ENCODE measurements around the gene MISP3.
"Not testable (repeated sequence)": the region's sequence is repeated elsewhere in the genome, so short reads cannot be mapped to it uniquely, and the experiment has no call there.

MISP3 gene

GRCh38 chr19:14050512-14050911, 22.1 kb upstream of the MISP3 start:
- H4K91ac ChIP-seq (ENCODE audit: low read depth, low read length, poor library complexity) = no peak overlapping the region
- no peak overlapping the region for H2BK15ac ChIP-seq (ENCODE audit: low read length)
- H3K4me1 ChIP-seq (ENCODE audit: control insufficient read depth in 2 of 2, insufficient read depth in 1 of 2, low read depth in 1 of 2, low read length in 2 of 2) = no peaks in the 10 kb centered on the region
- DNase-seq (ENCODE audit: low spot score) = no peak
- no peak overlapping the region for H3K23ac ChIP-seq (ENCODE audit: low read depth, low read length, poor library complexity)
- H2AK5ac ChIP-seq (ENCODE audit: low read depth, low read length) = no peak overlapping the region
- no peak overlapping the region for H2AFZ ChIP-seq (ENCODE audit: low read length)
- H3K27me3 ChIP-seq (ENCODE audit: control insufficient read depth in 3 of 3, insufficient read depth in 3 of 3, low read depth in 1 of 3, low read length in 3 of 3) = no peaks in the 10 kb centered on the region
- H2BK5ac ChIP-seq (ENCODE audit: low read length) = no peak overlapping the region
- peaks cover 3 to 4% of the 10 kb centered on the region in 2 donors for H3K9me3 ChIP-seq (replicated peaks in 1 of 2; ENCODE audit: control insufficient read depth in 2 of 2, insufficient read depth in 1 of 2, low read depth in 1 of 2, low read length in 2 of 2)
- no peak overlapping the region for H3K14ac ChIP-seq (ENCODE audit: low read length)
- H4K8ac ChIP-seq (ENCODE audit: low read depth, low read length) = no peak overlapping the region
- no peak overlapping the region for H3K4me2 ChIP-seq (ENCODE audit: insufficient read depth, low read length, poor library complexity, severe bottlenecking)
- H3K4ac ChIP-seq (ENCODE audit: low read length) = no peak overlapping the region
- no peak overlapping the region for H3K9ac ChIP-seq (ENCODE audit: low read depth, low read length, poor library complexity)
- no peak overlapping the region for H3K27ac ChIP-seq (replicated peaks; ENCODE audit: low read length)
- peaks cover 2 to 3% of the 10 kb centered on the region in 2 donors for H3K36me3 ChIP-seq (replicated peaks in 1 of 2; ENCODE audit: control insufficient read depth in 2 of 2, insufficient read depth in 2 of 2, low read length in 2 of 2)
- H2BK120ac ChIP-seq (ENCODE audit: low read depth, low read length) = no peak overlapping the region
- H2BK12ac ChIP-seq (ENCODE audit: low read length) = no peak overlapping the region
- no peak overlapping the region for H3K18ac ChIP-seq (ENCODE audit: low read length)
- no CpG with 5 or more reads among the region's 4 CpGs for WGBS, 2 donors (ENCODE audit: extremely low coverage in 2 of 2, insufficient read length in 2 of 2, insufficient replicate concordance in 1 of 2)
- no peak overlapping the region for H3K4me3 ChIP-seq (ENCODE audit: low read length in 2 of 2)
- no peaks in the 10 kb centered on the region for H3K79me1 ChIP-seq (ENCODE audit: low read depth, low read length)

- not testable (repeated sequence) for H3K79me1 ChIP-seq (ENCODE audit: low read depth, low read length); H3K4me3 ChIP-seq (ENCODE audit: low read length in 2 of 2); H3K4me1 ChIP-seq (ENCODE audit: control insufficient read depth in 2 of 2, insufficient read depth in 1 of 2, low read depth in 1 of 2, low read length in 2 of 2); H3K14ac ChIP-seq (ENCODE audit: low read length); H4K91ac ChIP-seq (ENCODE audit: low read depth, low read length, poor library complexity); H2AFZ ChIP-seq (ENCODE audit: low read length); H3K27ac ChIP-seq (replicated peaks; ENCODE audit: low read length); H3K9me3 ChIP-seq (replicated peaks in 1 of 2; ENCODE audit: control insufficient read depth in 2 of 2, insufficient read depth in 1 of 2, low read depth in 1 of 2, low read length in 2 of 2); H2BK15ac ChIP-seq (ENCODE audit: low read length); DNase-seq (ENCODE audit: low spot score); H2BK120ac ChIP-seq (ENCODE audit: low read depth, low read length); H3K18ac ChIP-seq (ENCODE audit: low read length); H2BK5ac ChIP-seq (ENCODE audit: low read length); H3K4ac ChIP-seq (ENCODE audit: low read length); H4K8ac ChIP-seq (ENCODE audit: low read depth, low read length); H3K27me3 ChIP-seq (ENCODE audit: control insufficient read depth in 3 of 3, insufficient read depth in 3 of 3, low read depth in 1 of 3, low read length in 3 of 3); H2BK12ac ChIP-seq (ENCODE audit: low read length); H2AK5ac ChIP-seq (ENCODE audit: low read depth, low read length); H3K9ac ChIP-seq (ENCODE audit: low read depth, low read length, poor library complexity); H3K23ac ChIP-seq (ENCODE audit: low read depth, low read length, poor library complexity); H3K36me3 ChIP-seq (replicated peaks in 1 of 2; ENCODE audit: control insufficient read depth in 2 of 2, insufficient read depth in 2 of 2, low read length in 2 of 2)
- WGBS, 2 donors (ENCODE audit: extremely low coverage in 2 of 2, insufficient read length in 2 of 2, insufficient replicate concordance in 1 of 2) = no CpG with 5 or more reads among the region's 11 CpGs
- peak overlapping the region; percentile 2 for H3K4me2 ChIP-seq (ENCODE audit: insufficient read depth, low read length, poor library complexity, severe bottlenecking)
These were observed 21.6 kb upstream of the MISP3 start for GRCh38 chr19:14050961-14051360.

- no CpG with 5 or more reads among the region's 9 CpGs for WGBS, 2 donors (ENCODE audit: extremely low coverage in 2 of 2, insufficient read length in 2 of 2, insufficient replicate concordance in 1 of 2)
- Histone ChIP-seq H3K23ac (ENCODE audit: low read depth, low read length, poor library complexity) (no peak overlapping the region), H3K18ac (ENCODE audit: low read length) (no peak overlapping the region), H3K9me3 (replicated peaks in 1 of 2; ENCODE audit: control insufficient read depth in 2 of 2, insufficient read depth in 1 of 2, low read depth in 1 of 2, low read length in 2 of 2) (peaks cover 3 to 4% of the 10 kb centered on the region in 2 donors), H2AFZ (ENCODE audit: low read length) (no peak overlapping the region), H3K79me1 (ENCODE audit: low read depth, low read length) (no peaks in the 10 kb centered on the region), H3K36me3 (replicated peaks in 1 of 2; ENCODE audit: control insufficient read depth in 2 of 2, insufficient read depth in 2 of 2, low read length in 2 of 2) (peaks cover 2 to 3% of the 10 kb centered on the region in 2 donors), H4K91ac (ENCODE audit: low read depth, low read length, poor library complexity) (no peak overlapping the region), H3K27me3 (ENCODE audit: control insufficient read depth in 3 of 3, insufficient read depth in 3 of 3, low read depth in 1 of 3, low read length in 3 of 3) (peaks cover 0 to 10% (median 0%) of the 10 kb centered on the region in 3 experiments), H4K8ac (ENCODE audit: low read depth, low read length) (no peak overlapping the region), H3K4me2 (ENCODE audit: insufficient read depth, low read length, poor library complexity, severe bottlenecking) (no peak overlapping the region), H2BK5ac (ENCODE audit: low read length) (no peak overlapping the region), H2BK15ac (ENCODE audit: low read length) (no peak overlapping the region), H2BK120ac (ENCODE audit: low read depth, low read length) (no peak overlapping the region), H3K14ac (ENCODE audit: low read length) (no peak overlapping the region), H2BK12ac (ENCODE audit: low read length) (no peak overlapping the region), H3K4ac (ENCODE audit: low read length) (no peak overlapping the region), H2AK5ac (ENCODE audit: low read depth, low read length) (peak overlapping the region; percentile 37), H3K4me1 (ENCODE audit: control insufficient read depth in 2 of 2, insufficient read depth in 1 of 2, low read depth in 1 of 2, low read length in 2 of 2) (no peaks in the 10 kb centered on the region), H3K9ac (ENCODE audit: low read depth, low read length, poor library complexity) (no peak overlapping the region), H3K4me3 (ENCODE audit: low read length in 2 of 2) (no peak overlapping the region), H3K27ac (replicated peaks; ENCODE audit: low read length) (no peak overlapping the region)
- no peak for DNase-seq (ENCODE audit: low spot score)
These were observed 20.6 kb upstream of the MISP3 start for GRCh38 chr19:14051980-14052379.

GRCh38 chr19:14052470-14052869, 20.1 kb upstream of the MISP3 start:
- no peak overlapping the region for H3K18ac ChIP-seq (ENCODE audit: low read length)
- no peak overlapping the region for H2BK12ac ChIP-seq (ENCODE audit: low read length)
- H3K23ac ChIP-seq (ENCODE audit: low read depth, low read length, poor library complexity) = no peak overlapping the region
- no peak overlapping the region for H2BK15ac ChIP-seq (ENCODE audit: low read length)
- H3K4ac ChIP-seq (ENCODE audit: low read length) = no peak overlapping the region
- H2AK5ac ChIP-seq (ENCODE audit: low read depth, low read length) = no peak overlapping the region
- H3K14ac ChIP-seq (ENCODE audit: low read length) = no peak overlapping the region
- no peak overlapping the region for H3K4me3 ChIP-seq (ENCODE audit: low read length in 2 of 2)
- H3K79me1 ChIP-seq (ENCODE audit: low read depth, low read length) = no peaks in the 10 kb centered on the region
- peaks cover 2 to 3% of the 10 kb centered on the region in 2 donors for H3K36me3 ChIP-seq (replicated peaks in 1 of 2; ENCODE audit: control insufficient read depth in 2 of 2, insufficient read depth in 2 of 2, low read length in 2 of 2)
- H4K8ac ChIP-seq (ENCODE audit: low read depth, low read length) = no peak overlapping the region
- no CpG with 5 or more reads among the region's 6 CpGs for WGBS, 2 donors (ENCODE audit: extremely low coverage in 2 of 2, insufficient read length in 2 of 2, insufficient replicate concordance in 1 of 2)
- H2BK120ac ChIP-seq (ENCODE audit: low read depth, low read length) = no peak overlapping the region
- no peak overlapping the region for H2BK5ac ChIP-seq (ENCODE audit: low read length)
- no peak for DNase-seq (ENCODE audit: low spot score)
- H3K9me3 ChIP-seq (replicated peaks in 1 of 2; ENCODE audit: control insufficient read depth in 2 of 2, insufficient read depth in 1 of 2, low read depth in 1 of 2, low read length in 2 of 2) = peaks cover 3 to 4% of the 10 kb centered on the region in 2 donors
- no peaks in the 10 kb centered on the region for H3K4me1 ChIP-seq (ENCODE audit: control insufficient read depth in 2 of 2, insufficient read depth in 1 of 2, low read depth in 1 of 2, low read length in 2 of 2)
- H3K9ac ChIP-seq (ENCODE audit: low read depth, low read length, poor library complexity) = no peak overlapping the region
- no peak overlapping the region for H3K4me2 ChIP-seq (ENCODE audit: insufficient read depth, low read length, poor library complexity, severe bottlenecking)
- no peak overlapping the region for H3K27ac ChIP-seq (replicated peaks; ENCODE audit: low read length)
- H2AFZ ChIP-seq (ENCODE audit: low read length) = no peak overlapping the region
- peaks cover 0 to 11% (median 0%) of the 10 kb centered on the region in 3 experiments for H3K27me3 ChIP-seq (ENCODE audit: control insufficient read depth in 3 of 3, insufficient read depth in 3 of 3, low read depth in 1 of 3, low read length in 3 of 3)
- H4K91ac ChIP-seq (ENCODE audit: low read depth, low read length, poor library complexity) = no peak overlapping the region

Data from neuronal stem cell (in vitro differentiated cells).